Measurements from ENCODE around the gene PTGFRN.

Gene PTGFRN

DNA sequence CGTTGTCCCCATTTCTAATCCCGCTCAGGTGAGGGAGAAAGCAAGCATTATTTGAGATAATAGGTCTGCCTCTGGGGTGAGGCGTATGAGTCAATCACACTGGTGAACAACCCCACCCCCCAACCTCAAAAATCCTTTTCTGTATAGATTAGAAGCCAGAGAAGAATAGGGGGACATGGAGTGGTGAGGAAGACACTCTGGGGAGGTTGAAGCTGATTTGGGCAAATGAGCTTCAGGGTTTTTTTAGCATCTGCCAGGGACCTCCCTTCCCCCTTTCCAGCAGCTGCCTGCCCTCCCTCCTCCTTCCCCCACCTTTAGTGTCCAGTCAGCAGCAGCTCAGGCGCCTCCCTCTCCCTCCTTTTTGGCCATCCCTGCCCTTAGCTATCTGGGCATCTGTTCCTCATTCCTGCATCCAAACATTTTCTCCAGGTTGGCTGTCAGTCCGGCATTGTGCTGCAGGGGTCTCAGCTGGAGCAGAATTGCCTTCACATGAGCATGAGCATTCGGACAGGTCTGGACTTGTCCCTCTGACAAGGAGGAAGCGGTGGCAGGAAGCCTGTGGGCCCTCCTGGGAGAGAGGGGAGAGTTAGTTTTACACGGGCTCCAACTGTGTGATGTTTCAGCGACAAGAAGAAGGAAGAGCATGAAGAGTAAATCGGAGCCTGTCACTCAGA lies 30.8 kb upstream of the PTGFRN start:
- no peaks in the 10 kb centered on the region for H3K9me3 ChIP-seq (ENCODE audit: control extremely low read depth in 1 of 5, control insufficient read depth in 4 of 5, insufficient read depth in 2 of 5, low read depth in 1 of 5, low read length in 4 of 5)
- H3K36me3 ChIP-seq (ENCODE audit: control insufficient read depth in 4 of 4, insufficient read depth in 4 of 4, low read length in 3 of 4) = no peaks in the 10 kb centered on the region
- H3K4me3 ChIP-seq (ENCODE audit: control insufficient read depth in 1 of 7, extremely low read depth in 1 of 7, insufficient read depth in 4 of 7, low read depth in 2 of 7, low read length in 6 of 7) = peak overlapping the region in 5 of 7 experiments; percentile 12 to 70 (median 46)
- peaks cover 6 to 30% (median 26%) of the 10 kb centered on the region in 4 experiments for H3K4me1 ChIP-seq (ENCODE audit: control extremely low read depth in 1 of 4, control insufficient read depth in 4 of 4, insufficient read depth in 4 of 4, low read length in 3 of 4)
- ChIA-PET POLR2A (interaction anchor here (0.5 kb wide), 2 partner anchors 19 to 170 kb away, joined by 3 to 6 read pairs; no protein-coding TSS in a partner anchor), CTCF (interaction anchor here (1.0 to 4.7 kb wide), 4 partner anchors 10 to 142 kb away, joined by 4 to 41 read pairs (median 7); no protein-coding TSS in a partner anchor)
- H3K27ac ChIP-seq (ENCODE audit: insufficient read depth in 1 of 2, low read depth in 1 of 2, low read length in 2 of 2, poor library complexity in 1 of 2, severe bottlenecking in 2 of 2) = no peak overlapping the region
- H3K27me3 ChIP-seq (replicated peaks in 2 of 5; ENCODE audit: control insufficient read depth in 4 of 5, insufficient read depth in 5 of 5, low read length in 4 of 5) = no peaks in the 10 kb centered on the region
- 1% methylated on average over 5 of the region's 10 CpGs for WGBS (ENCODE audit: insufficient coverage)
- DNase-seq = peak in 2 of 3 donors; percentile 46 to 62

DNA sequence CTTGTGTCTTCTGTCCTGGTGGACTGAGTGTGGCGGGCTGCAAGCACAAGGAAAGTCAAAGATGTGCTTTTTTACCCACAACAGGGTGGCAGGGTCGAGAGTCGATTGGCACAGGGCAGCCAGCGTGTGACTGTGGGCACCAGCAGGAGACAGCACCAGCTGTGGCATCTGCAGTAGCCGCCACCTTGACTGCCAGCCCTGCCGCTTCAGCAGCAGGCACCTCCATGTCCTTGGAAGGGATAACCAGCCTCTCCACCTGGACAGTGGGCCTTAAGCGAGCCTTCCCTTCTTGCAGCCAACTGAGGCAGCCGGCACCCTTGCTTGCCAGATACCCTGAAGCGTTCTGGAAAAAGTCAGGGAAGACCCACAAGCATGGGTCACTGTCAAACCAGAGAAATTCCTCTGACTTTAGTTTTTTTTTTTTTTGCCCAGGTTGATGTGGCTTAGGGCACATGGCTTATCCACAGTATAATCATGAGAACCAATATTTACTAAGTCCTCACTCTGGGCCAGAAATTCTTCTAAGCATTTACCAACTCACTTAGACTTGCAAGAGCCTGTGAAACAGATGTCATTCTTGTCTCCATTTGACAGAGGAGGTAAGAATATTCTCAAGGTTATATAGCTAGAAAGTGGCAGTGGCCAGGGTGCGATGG lies 30.1 kb upstream of the PTGFRN start:
- peak overlapping the region in 5 of 7 experiments; percentile 12 to 70 (median 46) for H3K4me3 ChIP-seq (ENCODE audit: control insufficient read depth in 1 of 7, extremely low read depth in 1 of 7, insufficient read depth in 4 of 7, low read depth in 2 of 7, low read length in 6 of 7)
- H3K4me1 ChIP-seq (ENCODE audit: control extremely low read depth in 1 of 4, control insufficient read depth in 4 of 4, insufficient read depth in 4 of 4, low read length in 3 of 4) = peaks cover 6 to 30% (median 26%) of the 10 kb centered on the region in 4 experiments
- no peak for DNase-seq
- H3K9me3 ChIP-seq (ENCODE audit: control extremely low read depth in 1 of 5, control insufficient read depth in 4 of 5, insufficient read depth in 2 of 5, low read depth in 1 of 5, low read length in 4 of 5) = no peaks in the 10 kb centered on the region
- no peaks in the 10 kb centered on the region for H3K36me3 ChIP-seq (ENCODE audit: control insufficient read depth in 4 of 4, insufficient read depth in 4 of 4, low read length in 3 of 4)
- 71% methylated on average over 9 of the region's 10 CpGs for WGBS (ENCODE audit: insufficient coverage)
- CTCF ChIA-PET = interaction anchor here (2.1 to 4.7 kb wide), 2 partner anchors 37 to 141 kb away, joined by 8 to 41 read pairs; no protein-coding TSS in a partner anchor
- POLR2A ChIA-PET = interaction anchor here (0.5 kb wide), 1 partner anchor 20 kb away, joined by 6 read pairs; no protein-coding TSS in a partner anchor
- H3K27me3 ChIP-seq (replicated peaks in 2 of 5; ENCODE audit: control insufficient read depth in 4 of 5, insufficient read depth in 5 of 5, low read length in 4 of 5) = no peaks in the 10 kb centered on the region
- no peak overlapping the region for H3K27ac ChIP-seq (ENCODE audit: insufficient read depth in 1 of 2, low read depth in 1 of 2, low read length in 2 of 2, poor library complexity in 1 of 2, severe bottlenecking in 2 of 2)

GRCh38 chr1:116880917-116881316 lies 28.8 kb upstream of the PTGFRN start:
- no peaks in the 10 kb centered on the region for H3K9me3 ChIP-seq (ENCODE audit: control extremely low read depth in 1 of 5, control insufficient read depth in 4 of 5, insufficient read depth in 2 of 5, low read depth in 1 of 5, low read length in 4 of 5)
- H3K4me1 ChIP-seq (ENCODE audit: control extremely low read depth in 1 of 4, control insufficient read depth in 4 of 4, insufficient read depth in 4 of 4, low read length in 3 of 4) = peaks cover 6 to 30% (median 26%) of the 10 kb centered on the region in 4 experiments
- CTCF ChIA-PET = interaction anchor here (0.8 to 4.7 kb wide), 8 partner anchors 9 to 175 kb away, joined by 3 to 41 read pairs (median 4); no protein-coding TSS in a partner anchor
- no peak for DNase-seq
- H3K27ac ChIP-seq (ENCODE audit: insufficient read depth in 1 of 2, low read depth in 1 of 2, low read length in 2 of 2, poor library complexity in 1 of 2, severe bottlenecking in 2 of 2) = no peak overlapping the region
- 100% methylated on average over 2 of the region's 5 CpGs for WGBS (ENCODE audit: insufficient coverage)
- H3K36me3 ChIP-seq (ENCODE audit: control insufficient read depth in 4 of 4, insufficient read depth in 4 of 4, low read length in 3 of 4) = no peaks in the 10 kb centered on the region
- no peaks in the 10 kb centered on the region for H3K27me3 ChIP-seq (replicated peaks in 2 of 5; ENCODE audit: control insufficient read depth in 4 of 5, insufficient read depth in 5 of 5, low read length in 4 of 5)
- H3K4me3 ChIP-seq (ENCODE audit: control insufficient read depth in 1 of 7, extremely low read depth in 1 of 7, insufficient read depth in 4 of 7, low read depth in 2 of 7, low read length in 6 of 7) = no peak overlapping the region
- POLR2A ChIA-PET = no interaction called here

DNA sequence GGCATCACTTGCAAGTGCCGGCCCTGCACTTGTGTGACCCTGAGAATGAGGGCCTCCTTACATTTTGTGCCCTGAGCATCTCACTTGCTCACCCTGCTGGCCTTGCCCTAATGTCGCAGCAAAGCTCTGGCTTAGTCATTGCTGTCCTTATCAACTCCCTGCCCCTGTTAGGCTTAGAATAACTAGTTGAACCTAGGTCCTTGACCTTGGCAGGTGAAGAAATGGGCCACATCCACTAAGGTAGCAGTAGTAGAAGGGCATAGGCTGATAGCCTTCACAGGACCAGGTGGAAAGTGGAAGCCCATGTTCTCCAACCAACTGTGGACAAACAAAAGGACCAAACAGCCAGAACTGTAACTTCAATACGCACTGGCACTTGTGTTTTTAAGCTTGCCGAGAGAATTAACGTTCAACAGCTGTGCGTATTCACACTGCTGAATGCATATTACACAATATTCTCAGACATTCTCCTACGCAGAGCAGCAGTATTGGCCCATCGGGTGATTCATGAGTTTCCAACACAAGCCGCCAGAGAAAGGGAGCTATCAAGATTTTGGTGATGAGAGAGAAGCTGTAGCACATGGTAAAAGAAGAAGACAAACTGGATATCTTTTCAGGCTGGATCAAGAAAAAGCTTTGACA lies 27.7 kb upstream of the PTGFRN start:
- ChIA-PET POLR2A (interaction anchor here (0.6 kb wide), 1 partner anchor 26 kb away, joined by 4 read pairs; no protein-coding TSS in a partner anchor), CTCF (interaction anchor here (1.0 to 4.7 kb wide), 5 partner anchors 118 to 176 kb away, joined by 3 to 41 read pairs (median 5); no protein-coding TSS in a partner anchor)
- no peaks in the 10 kb centered on the region for H3K27me3 ChIP-seq (replicated peaks in 2 of 5; ENCODE audit: control insufficient read depth in 4 of 5, insufficient read depth in 5 of 5, low read length in 4 of 5)
- H3K4me1 ChIP-seq (ENCODE audit: control extremely low read depth in 1 of 4, control insufficient read depth in 4 of 4, insufficient read depth in 4 of 4, low read length in 3 of 4) = peaks cover 6 to 30% (median 26%) of the 10 kb centered on the region in 4 experiments
- WGBS (ENCODE audit: insufficient coverage) = 93% methylated on average over 6 of the region's 9 CpGs
- no peaks in the 10 kb centered on the region for H3K36me3 ChIP-seq (ENCODE audit: control insufficient read depth in 4 of 4, insufficient read depth in 4 of 4, low read length in 3 of 4)
- no peak overlapping the region for H3K27ac ChIP-seq (ENCODE audit: insufficient read depth in 1 of 2, low read depth in 1 of 2, low read length in 2 of 2, poor library complexity in 1 of 2, severe bottlenecking in 2 of 2)
- H3K9me3 ChIP-seq (ENCODE audit: control extremely low read depth in 1 of 5, control insufficient read depth in 4 of 5, insufficient read depth in 2 of 5, low read depth in 1 of 5, low read length in 4 of 5) = no peaks in the 10 kb centered on the region
- H3K4me3 ChIP-seq (ENCODE audit: control insufficient read depth in 1 of 7, extremely low read depth in 1 of 7, insufficient read depth in 4 of 7, low read depth in 2 of 7, low read length in 6 of 7) = no peak overlapping the region
- DNase-seq = peak; percentile 39 to 47 (median 42)

DNA sequence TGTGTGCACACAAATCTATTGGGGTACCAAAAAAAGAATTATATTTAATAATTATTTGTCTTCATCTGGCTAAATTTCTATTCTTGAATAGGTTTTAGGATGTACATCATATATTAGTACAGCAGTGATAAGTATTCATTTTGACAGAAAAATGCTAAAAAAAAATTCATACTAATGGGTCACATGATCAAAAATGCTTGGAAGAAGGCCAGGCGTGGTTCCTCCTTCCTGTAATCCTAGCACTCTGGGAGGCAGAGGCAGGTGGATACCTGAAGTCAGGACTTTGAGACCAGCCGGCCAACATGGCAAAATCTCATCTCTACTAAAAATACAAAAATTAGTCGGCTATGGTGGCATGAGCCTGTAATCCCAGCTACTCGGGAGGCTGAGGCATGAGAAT lies 26.9 kb upstream of the PTGFRN start:
- ChIA-PET CTCF (interaction anchor here (0.9 to 4.7 kb wide), 5 partner anchors 29 to 175 kb away, joined by 3 to 41 read pairs (median 4); no protein-coding TSS in a partner anchor), POLR2A (no interaction called here)
- 100% methylated on average over 3 of the region's 4 CpGs for WGBS (ENCODE audit: insufficient coverage)
- no peaks in the 10 kb centered on the region for H3K27me3 ChIP-seq (replicated peaks in 2 of 5; ENCODE audit: control insufficient read depth in 4 of 5, insufficient read depth in 5 of 5, low read length in 4 of 5)
- H3K36me3 ChIP-seq (ENCODE audit: control insufficient read depth in 4 of 4, insufficient read depth in 4 of 4, low read length in 3 of 4) = no peaks in the 10 kb centered on the region
- no peak overlapping the region for H3K4me3 ChIP-seq (ENCODE audit: control insufficient read depth in 1 of 7, extremely low read depth in 1 of 7, insufficient read depth in 4 of 7, low read depth in 2 of 7, low read length in 6 of 7)
- no peak overlapping the region for H3K27ac ChIP-seq (ENCODE audit: insufficient read depth in 1 of 2, low read depth in 1 of 2, low read length in 2 of 2, poor library complexity in 1 of 2, severe bottlenecking in 2 of 2)
- peaks cover 6 to 21% (median 20%) of the 10 kb centered on the region in 4 experiments for H3K4me1 ChIP-seq (ENCODE audit: control extremely low read depth in 1 of 4, control insufficient read depth in 4 of 4, insufficient read depth in 4 of 4, low read length in 3 of 4)
- H3K9me3 ChIP-seq (ENCODE audit: control extremely low read depth in 1 of 5, control insufficient read depth in 4 of 5, insufficient read depth in 2 of 5, low read depth in 1 of 5, low read length in 4 of 5) = no peaks in the 10 kb centered on the region
- DNase-seq = no peak

GRCh38 chr1:116886291-116886878 lies 23.3 kb upstream of the PTGFRN start:
- Histone ChIP-seq H3K4me1 (ENCODE audit: control extremely low read depth in 1 of 4, control insufficient read depth in 4 of 4, insufficient read depth in 4 of 4, low read length in 3 of 4) (no peaks in the 10 kb centered on the region), H3K4me3 (ENCODE audit: control insufficient read depth in 1 of 7, extremely low read depth in 1 of 7, insufficient read depth in 4 of 7, low read depth in 2 of 7, low read length in 6 of 7) (no peak overlapping the region), H3K9me3 (ENCODE audit: control extremely low read depth in 1 of 5, control insufficient read depth in 4 of 5, insufficient read depth in 2 of 5, low read depth in 1 of 5, low read length in 4 of 5) (no peaks in the 10 kb centered on the region), H3K27ac (ENCODE audit: insufficient read depth in 1 of 2, low read depth in 1 of 2, low read length in 2 of 2, poor library complexity in 1 of 2, severe bottlenecking in 2 of 2) (no peak overlapping the region), H3K27me3 (replicated peaks in 2 of 5; ENCODE audit: control insufficient read depth in 4 of 5, insufficient read depth in 5 of 5, low read length in 4 of 5) (no peaks in the 10 kb centered on the region), H3K36me3 (ENCODE audit: control insufficient read depth in 4 of 4, insufficient read depth in 4 of 4, low read length in 3 of 4) (no peaks in the 10 kb centered on the region)
- ChIA-PET POLR2A (no interaction called here), CTCF (interaction anchor here (0.8 to 1.8 kb wide), 3 partner anchors 49 to 149 kb away, joined by 3 to 7 read pairs (median 6); no protein-coding TSS in a partner anchor)
- DNase-seq = no peak
- no CpG with 5 or more reads among the region's 1 CpG for WGBS (ENCODE audit: insufficient coverage)

Measured in common myeloid progenitor, CD34-positive (primary cell).